Activated naive CD8-positive, alpha-beta T cell treated with anti-CD3 and anti-CD28 coated beads, Interleukin-2, amount 10 ng/mL, durations not matched to agents 7 days and 5 days (primary cell): Measurements from ENCODE around the gene GSG1. TPM values are rescaled to one million over a fixed set of nuclear protein-coding genes. Genes with fewer than 3 reads are reported as not detected.

Source experiments
- total RNA-seq, 2 experiments: library from RNA; stranded (reverse); gene quantifications; one replicate each; pipeline ENCODE4 v1.2.3, GENCODE V29; 2021

The GSG1 gene
- total RNA-seq, 2 experiments from 2014 or later: not detected

Other genes with a start within 250 kb of the GSG1 start
- not detected for gene GPRC5A, start 212.1 kb downstream of the GSG1 start, total RNA-seq
- gene GPRC5D, start 151.5 kb downstream of the GSG1 start, total RNA-seq: not detected
- 10 to 100 TPM; 13.9 to 17.6 TPM for gene HEBP1, start 103.4 kb downstream of the GSG1 start, total RNA-seq
- 1 to 10 TPM; 5.1 to 6.8 TPM for gene FAM234B, start 59.3 kb downstream of the GSG1 start, total RNA-seq
- 1 to 10 TPM; 7.3 to 8.6 TPM for gene EMP1, start 93.1 kb upstream of the GSG1 start, total RNA-seq